PC-3 (cell line): ENCODE data around the gene ROCK1. TPM values are rescaled to one million over a fixed set of nuclear protein-coding genes. Genes with fewer than 3 reads are reported as not detected.

Experiments
- ATAC-seq: fragments of 200-7000 bp; cut with Tn5 transposase; 2 replicates; pipeline ENCODE4 v1.9.1; 2020; ENCODE audit warnings: mild to moderate bottlenecking, moderate library complexity
- BruUV-seq: library from RNA; stranded (reverse); fragments of 400-500 nt; replicated peaks from 2 replicates; lab custom pipeline; 2021; lab: Mats Ljungman, UMichigan
- CTCF ChIA-PET: fragments of 300-600 bp; sonication (Branson Sonifier 250); formaldehyde crosslinking; loops from one replicate; lab custom pipeline; 2022; ENCODE audit warnings: antibody characterized with exemption; lab: Charles Lee
- POLR2A ChIA-PET: fragments of 300-600 bp; sonication (Branson Sonifier 250); formaldehyde crosslinking; loops from one replicate; lab custom pipeline; 2022; ENCODE audit warnings: antibody characterized with exemption; ENCODE audit not compliant: unreplicated experiment; lab: Charles Lee
- DNase-seq: peaks from one replicate; pipeline ENCODE4 v3.0.0-alpha.2; 2015
- H2AFZ ChIP-seq: fragments of 300-600 bp; sonication (generic); 2 replicates; pipeline ENCODE4 v1.6.0; 2016; ENCODE audit warnings: antibody characterized with exemption, low read length
- H3F3A ChIP-seq: fragments of 300-600 bp; sonication (generic); one replicate; pipeline ENCODE4 v1.6.0; 2017; ENCODE audit warnings: antibody characterized with exemption, low read length, control low read depth, mild to moderate bottlenecking; ENCODE audit not compliant: unreplicated experiment
- H3K27ac ChIP-seq: fragments of 300-600 bp; sonication (generic); 2 replicates; pipeline ENCODE4 v1.5.1; 2016; ENCODE audit warnings: mild to moderate bottlenecking, low read length
- H3K27me3 ChIP-seq: fragments of 300-600 bp; sonication (generic); 2 replicates; pipeline ENCODE4 v1.6.1; 2016; ENCODE audit warnings: low read length, mixed read lengths
- H3K36me3 ChIP-seq: fragments of 300-600 bp; sonication (generic); 2 replicates; pipeline ENCODE4 v1.6.1; 2016; ENCODE audit warnings: low read depth, mixed run types, low read length, mixed read lengths
- H3K4me1 ChIP-seq: fragments of 300-600 bp; sonication (generic); 2 replicates; pipeline ENCODE4 v1.5.1; 2016; ENCODE audit warnings: low read length; ENCODE audit not compliant: insufficient read depth
- H3K4me2 ChIP-seq: fragments of 300-600 bp; sonication (generic); 2 replicates; pipeline ENCODE4 v1.6.0; 2016; ENCODE audit warnings: low read length
- H3K4me3 ChIP-seq: fragments of 300-600 bp; sonication (generic); 2 replicates; pipeline ENCODE4 v1.5.1; 2016; ENCODE audit warnings: mild to moderate bottlenecking, low read length, mixed read lengths
- H3K79me2 ChIP-seq: fragments of 300-600 bp; sonication (generic); 2 replicates; pipeline ENCODE4 v1.6.1; 2017; ENCODE audit warnings: low read length, mixed read lengths
- H3K9ac ChIP-seq: fragments of 300-600 bp; sonication (generic); 2 replicates; pipeline ENCODE4 v1.6.0; 2016; ENCODE audit warnings: mild to moderate bottlenecking, low read length
- H3K9me2 ChIP-seq: fragments of 300-600 bp; sonication (generic); replicated peaks from 2 replicates; pipeline ENCODE4 v1.6.1; 2016; ENCODE audit warnings: mixed run types, low read length, mixed read lengths
- H3K9me3 ChIP-seq: fragments of 300-600 bp; sonication (generic); 2 replicates; pipeline ENCODE4 v1.6.1; 2016; ENCODE audit warnings: low read length, mixed read lengths
- H4K20me1 ChIP-seq: fragments of 300-600 bp; sonication (generic); 2 replicates; pipeline ENCODE4 v1.6.1; 2016; ENCODE audit warnings: low read length, mixed read lengths
- EZH2 ChIP-seq: fragments of 300-600 bp; sonication (generic); IDR thresholded peaks from one replicate; pipeline ENCODE4 v1.6.1; 2017; ENCODE audit warnings: antibody characterized with exemption, mild to moderate bottlenecking, low read length; ENCODE audit not compliant: unreplicated experiment
- EZH2phosphoT487 ChIP-seq: fragments of 300-600 bp; sonication (generic); IDR thresholded peaks from 2 replicates; pipeline ENCODE4 v1.6.1; 2018; ENCODE audit warnings: mild to moderate bottlenecking, antibody characterized with exemption, low read length, borderline replicate concordance
- intact Hi-C: fragments of 100-400 bp; cut with micrococcal nuclease; formaldehyde crosslinking; loops from 2 replicates; pipeline ENCODE4 v1.9.0; 2023
- total RNA-seq: library from RNA; depleted of rRNA; stranded (reverse); fragments of >200 nt; gene quantifications from 2 replicates; pipeline ENCODE4 v1.2.3, GENCODE V29; 2014
- TF ChIP-seq, protein P1 (sequence below): fragments of 300-600 bp; sonication (generic); conservative IDR thresholded peaks from 2 replicates; pipeline ENCODE4 v1.5.1; 2017; ENCODE audit warnings: antibody characterized with exemption, low read depth, mild to moderate bottlenecking, low read length

ROCK1 gene
- total RNA-seq, 1 experiment from 2014 or later: 22.2 TPM

DNA sequence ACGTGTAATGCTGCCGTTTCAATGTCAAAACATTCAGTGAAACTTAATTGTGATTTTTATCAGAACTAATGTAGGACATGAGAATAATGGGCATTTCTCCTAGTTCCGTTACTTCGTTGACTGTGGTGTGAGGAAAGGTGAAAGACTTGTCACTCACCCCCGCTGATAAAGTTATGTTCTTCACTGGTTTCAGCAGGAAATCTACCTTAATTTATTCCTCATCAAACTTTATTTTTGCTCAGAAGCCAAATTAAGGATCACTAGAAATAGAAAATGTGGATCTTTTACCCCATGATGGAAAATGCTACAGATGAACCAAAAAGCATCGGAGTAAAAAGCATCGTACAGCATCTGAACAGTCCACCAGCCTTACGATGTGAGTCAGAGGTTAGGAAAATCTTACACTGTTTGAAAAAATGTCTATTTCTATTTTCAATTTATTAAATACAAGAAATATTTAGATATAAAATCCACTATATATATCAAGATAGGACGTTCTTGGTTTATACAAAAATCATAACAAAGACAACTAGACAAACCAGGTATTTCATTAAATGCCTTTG is 1.0 kb upstream of the ROCK1 start:
- Histone ChIP-seq H3K4me2 (peak overlapping the region; percentile 99), H4K20me1 (peaks cover 28% of the 10 kb centered on the region), H3K79me2 (peaks cover 39% of the 10 kb centered on the region), H3F3A (no peaks in the 10 kb centered on the region), H3K9ac (peak overlapping the region; percentile 50), H3K27ac (peak overlapping the region; percentile 43), H3K4me1 (peaks cover 15% of the 10 kb centered on the region), H3K36me3 (no peaks in the 10 kb centered on the region), H2AFZ (peak overlapping the region; percentile 93), H3K9me2 (no peaks in the 10 kb centered on the region), H3K27me3 (no peaks in the 10 kb centered on the region), H3K9me3 (no peaks in the 10 kb centered on the region), H3K4me3 (peak overlapping the region; percentile 83)
- ChIA-PET CTCF (interaction anchor here (1.6 kb wide), 1 partner anchor 19 kb away, joined by 4 read pairs; no protein-coding TSS in a partner anchor), POLR2A (interaction anchor here (0.5 kb wide), 1 partner anchor 81 kb away, joined by 7 read pairs; no protein-coding TSS in a partner anchor)
- TF ChIP-seq EZH2phosphoT487 (no peak), EZH2 (no peak)
- TF ChIP-seq, protein P1, sequence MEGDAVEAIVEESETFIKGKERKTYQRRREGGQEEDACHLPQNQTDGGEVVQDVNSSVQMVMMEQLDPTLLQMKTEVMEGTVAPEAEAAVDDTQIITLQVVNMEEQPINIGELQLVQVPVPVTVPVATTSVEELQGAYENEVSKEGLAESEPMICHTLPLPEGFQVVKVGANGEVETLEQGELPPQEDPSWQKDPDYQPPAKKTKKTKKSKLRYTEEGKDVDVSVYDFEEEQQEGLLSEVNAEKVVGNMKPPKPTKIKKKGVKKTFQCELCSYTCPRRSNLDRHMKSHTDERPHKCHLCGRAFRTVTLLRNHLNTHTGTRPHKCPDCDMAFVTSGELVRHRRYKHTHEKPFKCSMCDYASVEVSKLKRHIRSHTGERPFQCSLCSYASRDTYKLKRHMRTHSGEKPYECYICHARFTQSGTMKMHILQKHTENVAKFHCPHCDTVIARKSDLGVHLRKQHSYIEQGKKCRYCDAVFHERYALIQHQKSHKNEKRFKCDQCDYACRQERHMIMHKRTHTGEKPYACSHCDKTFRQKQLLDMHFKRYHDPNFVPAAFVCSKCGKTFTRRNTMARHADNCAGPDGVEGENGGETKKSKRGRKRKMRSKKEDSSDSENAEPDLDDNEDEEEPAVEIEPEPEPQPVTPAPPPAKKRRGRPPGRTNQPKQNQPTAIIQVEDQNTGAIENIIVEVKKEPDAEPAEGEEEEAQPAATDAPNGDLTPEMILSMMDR: no peak
- DNase-seq: peak; percentile 6
- intact Hi-C loops: loop anchor here (5.0 kb wide), 2 partner anchors 40 to 55 kb away; no protein-coding TSS in a partner anchor
- BruUV-seq: no TSS peak
- ATAC-seq: no peak

DNA sequence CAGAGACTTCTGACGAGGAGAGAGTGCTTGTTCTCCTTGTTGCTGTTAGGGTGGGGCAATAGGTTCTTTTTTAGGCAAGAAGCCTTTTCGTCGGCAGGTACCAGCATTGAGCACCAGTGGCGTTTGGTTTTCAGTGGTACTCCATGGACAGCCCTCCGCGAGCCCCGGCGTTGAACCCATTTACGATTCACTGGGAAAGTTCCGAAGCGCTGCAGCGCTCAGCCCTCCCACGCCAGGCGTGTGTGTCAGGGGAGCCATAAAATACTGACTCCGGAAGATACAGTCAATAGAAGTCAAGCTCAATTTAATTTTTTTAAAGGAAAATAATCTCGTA is 494 bp upstream of the ROCK1 start:
- Histone ChIP-seq H3F3A (no peaks in the 10 kb centered on the region), H4K20me1 (peaks cover 33% of the 10 kb centered on the region), H3K9ac (peak overlapping the region; percentile 50), H3K27ac (peak overlapping the region; percentile 43), H3K36me3 (no peaks in the 10 kb centered on the region), H2AFZ (peak overlapping the region; percentile 93), H3K27me3 (no peaks in the 10 kb centered on the region), H3K9me2 (no peaks in the 10 kb centered on the region), H3K4me3 (peak overlapping the region; percentile 83), H3K4me1 (peaks cover 15% of the 10 kb centered on the region), H3K4me2 (peak overlapping the region; percentile 99), H3K9me3 (no peaks in the 10 kb centered on the region), H3K79me2 (peaks cover 44% of the 10 kb centered on the region)
- BruUV-seq: TSS peak; percentile 55
- intact Hi-C loops: loop anchor here (5.0 kb wide), 2 partner anchors 40 to 55 kb away; no protein-coding TSS in a partner anchor
- POLR2A ChIA-PET: interaction anchor here (0.5 to 0.7 kb wide), 4 partner anchors 17 to 80 kb away, joined by 3 to 7 read pairs (median 6); no protein-coding TSS in a partner anchor
- CTCF ChIA-PET: interaction anchor here (0.5 to 1.6 kb wide), 4 partner anchors 11 to 68 kb away, joined by 3 to 9 read pairs (median 4); no protein-coding TSS in a partner anchor
- TF ChIP-seq EZH2phosphoT487: no peak
- TF ChIP-seq, protein P1: no peak
- TF ChIP-seq EZH2: no peak
- DNase-seq: no peak
- peak; percentile 35 for ATAC-seq
